Renal cortex interstitium (tissue), 11 donors: ENCODE data around the gene SPOCD1. TPM values are rescaled to one million over a fixed set of nuclear protein-coding genes. Genes with fewer than 3 reads are reported as not detected.
"Not testable (repeated sequence)": the region's sequence is repeated elsewhere in the genome, so short reads cannot be mapped to it uniquely, and the experiment has no call there.

Source experiments
- DNase-seq, 11 donors: peaks; one replicate each; pipeline ENCODE4 v3.0.0-alpha.2; 2013; ENCODE audit warnings: low read depth in 9 of 11, low spot score in 4 of 11; ENCODE audit errors: extremely low read depth in 1 of 11
- polyA plus RNA-seq, 3 donors: library from polyadenylated mRNA; unstranded; fragments of 120-200 nt; gene quantifications; one replicate each; pipeline ENCODE4 v1.2.1, GENCODE V29; 2013; ENCODE audit not compliant: insufficient read length in 3 of 3

SPOCD1 gene
- polyA plus RNA-seq, 3 donors: 0.12 to 0.39 (median 0.19) TPM

- DNase-seq: no peak
These were observed 15.9 kb upstream of the SPOCD1 start for GRCh38 chr1:31831397-31832378.

- no peak for DNase-seq
These were observed 14.7 kb upstream of the SPOCD1 start for GRCh38 chr1:31830511-31830910.

GRCh38 chr1:31830065-31830464, 14.2 kb upstream of the SPOCD1 start:
- peak in 1 of 11 donors; percentile 6 for DNase-seq

DNA sequence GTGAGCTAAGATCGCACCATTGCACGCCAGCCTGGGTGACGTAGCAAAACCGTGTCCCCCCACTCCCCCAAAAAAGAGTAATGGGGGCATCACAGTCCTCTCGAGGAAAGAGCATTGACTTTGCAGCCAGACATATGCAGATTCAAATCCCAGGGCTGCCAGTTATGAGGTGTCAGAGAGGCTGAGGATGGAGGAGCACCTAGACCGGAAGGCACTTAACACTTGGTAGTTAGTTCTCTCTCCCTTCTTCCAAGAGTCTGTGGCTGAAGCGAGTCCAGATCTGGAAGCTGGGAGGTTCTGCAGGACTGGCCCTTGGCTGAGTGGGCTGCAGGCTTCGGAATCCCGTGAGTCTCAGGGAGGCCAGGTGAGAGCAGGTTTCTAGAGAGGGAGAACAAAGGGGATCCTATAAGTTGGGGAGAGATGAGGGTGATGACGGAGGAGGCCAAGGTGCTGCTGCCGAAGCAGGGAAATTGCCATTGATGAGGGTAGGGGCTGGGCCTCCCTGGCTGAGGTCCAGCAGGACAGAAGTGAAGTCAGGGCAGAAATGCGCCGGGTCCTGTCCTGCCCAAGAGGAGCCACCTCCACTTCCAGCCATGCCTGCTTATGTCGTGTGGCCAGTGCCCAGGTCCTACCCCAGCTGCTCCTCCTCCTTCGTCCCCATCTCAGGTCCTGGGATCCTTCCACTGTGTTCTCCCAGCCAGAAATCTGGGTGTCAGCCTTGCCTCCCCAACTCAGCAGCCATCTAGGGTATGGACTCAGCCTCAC, 13.3 kb upstream of the SPOCD1 start:
- DNase-seq: no peak

- DNase-seq: no peak
These were observed 12.5 kb upstream of the SPOCD1 start for GRCh38 chr1:31828341-31828740.

DNA sequence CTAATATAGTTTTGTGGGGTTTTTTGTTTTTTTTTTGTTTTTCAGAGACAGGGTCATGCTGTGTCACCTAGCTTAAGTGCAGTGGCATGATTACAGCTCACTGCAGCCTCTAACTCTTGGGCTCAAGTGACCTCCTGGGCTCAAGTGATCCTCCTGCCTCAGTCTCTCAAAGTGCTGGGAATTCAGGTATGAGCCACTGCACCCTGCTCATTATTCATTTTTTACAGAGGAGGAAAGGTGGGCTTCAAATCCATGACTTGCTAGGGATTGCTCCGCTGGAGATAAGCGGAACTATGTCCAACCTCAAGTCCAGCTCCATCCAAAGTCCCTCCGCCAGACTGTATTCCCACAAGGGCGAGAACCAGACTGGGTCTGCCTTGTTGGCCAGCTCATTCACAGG, 8.0 kb upstream of the SPOCD1 start:
- no peak for DNase-seq

- no peak for DNase-seq
These were observed 6.9 kb upstream of the SPOCD1 start for GRCh38 chr1:31822766-31823165.

- not testable (repeated sequence) for DNase-seq
These were observed 4.4 kb upstream of the SPOCD1 start for GRCh38 chr1:31820196-31820595.

GRCh38 chr1:31818206-31818605, 2.4 kb upstream of the SPOCD1 start:
- no peak for DNase-seq

- DNase-seq: not testable (repeated sequence)
These were observed 1.1 kb upstream of the SPOCD1 start for GRCh38 chr1:31816947-31817346.

DNA sequence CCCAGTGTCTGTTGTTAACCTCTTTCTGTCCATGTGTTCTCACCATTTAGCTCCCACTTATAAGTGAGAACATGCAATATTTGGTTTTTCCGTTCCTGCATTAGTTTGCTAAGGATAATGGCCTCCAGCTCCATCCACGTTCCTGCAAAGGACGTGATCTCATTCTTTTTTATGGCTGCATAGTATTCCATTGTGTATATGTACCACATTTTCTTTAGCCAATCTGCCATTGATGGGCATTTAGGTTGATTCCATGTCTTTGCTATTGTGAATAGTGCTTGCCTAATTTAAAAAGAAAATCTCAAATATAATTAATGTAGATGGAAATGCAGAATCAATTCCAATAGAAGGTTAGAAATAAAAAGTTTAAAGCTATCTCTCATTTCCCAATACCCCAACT, 679 bp upstream of the SPOCD1 start:
- not testable (repeated sequence) for DNase-seq

GRCh38 chr1:31815307-31815645, 546 bp downstream of the SPOCD1 start:
- DNase-seq: no peak

DNA sequence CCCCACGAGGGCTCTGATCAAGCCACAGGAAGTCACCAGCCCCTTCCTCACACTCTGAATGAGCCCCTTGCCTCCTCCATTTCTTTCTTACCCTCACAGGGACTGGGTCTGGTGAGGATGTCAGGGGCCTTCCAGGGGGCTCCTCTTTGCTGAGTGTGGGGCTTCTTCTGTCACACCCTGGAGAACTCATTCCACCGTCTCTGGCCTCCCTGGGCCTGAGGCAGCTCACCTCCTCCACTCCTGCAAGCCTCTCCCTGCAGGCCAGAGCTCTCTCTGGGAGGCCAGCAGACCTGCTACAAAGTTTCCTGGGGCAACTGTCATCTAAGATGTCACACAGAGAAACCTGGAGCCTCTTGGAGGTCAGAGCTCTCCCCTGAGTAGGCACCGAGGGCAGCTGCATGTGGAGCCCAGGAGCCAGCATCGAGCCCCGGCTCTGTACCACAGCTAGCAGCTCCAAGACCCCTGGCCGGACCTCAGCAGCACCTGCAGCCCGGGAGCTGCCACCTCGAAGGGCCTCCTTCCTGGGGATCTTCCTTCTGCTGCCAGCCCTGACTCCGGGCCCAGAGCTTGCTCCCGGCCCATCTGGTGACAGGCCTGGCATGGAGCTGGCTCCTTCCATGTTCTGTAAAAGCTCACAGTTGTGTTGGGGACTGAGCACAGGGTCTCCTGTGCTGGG, 1.1 kb downstream of the SPOCD1 start:
- no peak for DNase-seq

DNA sequence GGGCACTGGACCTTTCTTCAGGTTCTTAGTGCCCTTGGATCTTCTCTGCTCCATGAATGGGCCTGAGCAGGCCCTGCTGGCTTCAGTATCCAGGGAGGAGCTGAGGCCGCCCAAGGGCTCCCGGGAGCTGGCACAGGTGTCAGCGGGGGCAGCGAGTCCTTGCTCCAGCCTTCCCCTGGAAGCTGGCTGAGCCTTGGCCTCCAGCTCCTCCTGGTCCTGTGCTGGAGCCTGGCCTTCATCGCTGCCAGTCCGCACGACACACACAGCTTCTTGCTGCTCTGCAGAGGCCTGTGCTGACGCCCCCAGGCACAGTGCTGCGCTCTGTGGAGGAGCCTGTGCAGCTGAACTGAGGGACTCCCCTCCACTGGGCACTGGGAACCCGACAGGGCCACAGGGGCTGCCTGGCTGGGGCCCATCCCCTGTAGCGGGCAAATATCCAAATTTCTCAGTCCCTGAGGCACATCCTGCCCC, 1.7 kb downstream of the SPOCD1 start:
- no peak for DNase-seq

DNA sequence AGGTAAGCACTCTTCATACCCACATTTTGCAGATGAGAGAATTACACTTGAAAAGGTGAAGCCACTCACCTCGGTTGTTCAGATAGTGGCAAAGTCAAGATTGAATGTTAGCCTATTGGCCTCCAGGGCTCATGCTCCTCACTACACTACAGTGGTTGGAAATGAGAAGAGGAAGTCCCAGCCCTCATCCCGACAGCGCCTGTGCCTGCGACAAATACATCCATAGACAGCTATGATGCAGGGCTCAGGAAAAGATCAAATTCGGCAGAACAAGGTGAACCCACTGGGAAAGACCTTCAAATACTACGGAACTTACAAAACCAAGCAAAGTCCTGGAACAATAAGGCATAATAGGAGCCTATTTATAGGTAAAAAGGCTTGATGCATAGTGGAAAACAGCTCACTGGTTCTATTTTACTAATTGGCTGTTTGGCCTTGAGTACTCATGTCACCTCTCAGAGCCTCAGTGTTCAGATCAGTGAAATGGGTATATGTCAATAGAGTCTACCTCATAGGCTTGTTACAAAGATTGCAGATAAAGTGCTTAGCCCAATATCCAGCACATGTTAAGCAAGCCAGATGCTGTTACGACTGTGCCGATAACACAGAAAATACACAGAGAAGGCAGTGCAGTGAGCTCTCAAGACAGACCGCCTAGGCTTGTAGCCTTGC, 3.5 kb downstream of the SPOCD1 start:
- DNase-seq: no peak

DNA sequence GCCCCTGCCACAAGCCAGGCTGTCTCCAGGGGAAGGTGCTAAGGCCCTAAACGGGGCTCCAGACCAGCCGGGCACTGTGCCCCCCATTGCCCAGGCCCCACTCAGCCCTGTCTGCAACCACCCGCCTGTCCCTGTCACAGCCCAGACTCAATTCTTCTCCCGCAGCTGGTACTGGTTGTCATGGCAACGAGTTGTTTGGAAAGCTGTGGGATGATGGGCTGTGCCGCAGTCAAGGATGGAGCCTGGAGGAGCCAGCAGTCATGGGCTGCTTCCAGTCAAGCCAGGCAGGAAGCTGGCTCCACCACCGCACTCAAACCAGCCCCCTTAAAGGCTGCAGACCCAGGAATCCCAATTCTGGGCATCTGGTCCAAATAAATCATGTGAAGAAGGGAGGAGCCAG, 4.2 kb downstream of the SPOCD1 start:
- peak in 8 of 11 donors; percentile 25 to 67 (median 48) for DNase-seq

DNA sequence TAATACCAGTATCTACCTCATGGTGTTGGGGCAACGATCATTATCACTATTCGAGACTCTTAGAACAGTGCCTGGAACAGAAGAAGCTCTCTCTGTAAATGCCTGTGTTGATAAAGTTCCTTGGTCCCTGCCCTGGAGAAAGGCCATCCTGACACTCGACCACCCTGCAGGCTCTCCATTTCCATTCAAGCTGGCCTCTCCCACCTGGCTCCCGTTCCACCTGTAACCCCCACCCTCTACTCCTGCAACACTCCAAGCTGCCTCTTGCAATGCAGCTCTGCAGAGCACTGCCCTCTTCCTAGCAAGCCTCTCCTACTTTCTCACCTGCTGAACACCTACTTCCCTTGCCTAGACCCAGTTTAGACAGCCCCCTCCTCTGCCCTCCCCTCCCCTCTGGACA, 6.1 kb downstream of the SPOCD1 start:
- DNase-seq: no peak

DNA sequence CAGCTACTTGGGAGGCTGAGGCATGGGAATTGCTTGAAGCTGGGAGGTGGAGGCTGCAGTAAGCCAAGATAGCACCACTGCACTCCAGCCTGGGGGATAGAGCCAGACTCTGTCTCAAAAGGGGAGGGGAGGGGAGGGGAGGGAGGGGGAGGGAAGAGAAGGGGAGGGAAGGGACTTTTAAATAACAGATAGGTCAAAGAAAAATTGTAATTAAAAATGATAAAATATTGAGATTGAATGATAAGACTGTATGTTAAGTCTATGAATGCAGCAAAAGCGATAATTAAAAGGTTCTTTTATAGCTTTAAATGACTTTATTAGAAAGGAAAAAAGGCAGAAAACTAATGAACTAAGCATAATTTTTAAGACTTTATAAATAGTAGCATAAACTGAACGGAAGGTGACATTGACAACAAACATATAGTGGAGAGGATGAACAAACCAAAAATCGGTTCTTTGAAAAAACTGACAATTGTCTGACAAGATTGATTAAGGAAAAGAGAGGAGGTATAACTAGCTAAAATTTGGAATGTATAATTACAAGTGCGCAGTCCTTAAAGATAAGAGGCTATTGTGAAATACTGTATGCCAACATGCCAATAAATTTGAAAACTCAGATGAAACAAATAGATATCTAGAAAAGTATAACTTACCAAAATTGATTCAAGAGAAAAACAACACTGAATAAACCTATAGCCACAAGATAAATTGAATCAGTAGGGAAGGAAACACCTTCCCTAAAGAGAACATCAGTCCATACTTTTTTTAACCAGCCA, 8.4 kb downstream of the SPOCD1 start:
- no peak for DNase-seq
